B cell (primary cell): ENCODE results near the gene TOX2.

Source experiments
- EZH2 ChIP-seq: IDR thresholded peaks from 2 replicates; pipeline ENCODE4 v1.6.1; 2012; ENCODE audit warnings: borderline replicate concordance, low read depth, mild to moderate bottlenecking, moderate library complexity, low read length; ENCODE audit not compliant: insufficient read depth, poor library complexity, severe bottlenecking
- TF ChIP-seq, protein P1 (sequence below): fragments of 200-600 bp; IDR thresholded peaks from one replicate; pipeline ENCODE4 v1.8.0; 2022; ENCODE audit warnings: antibody characterized with exemption, mild to moderate bottlenecking

GRCh38 chr20:44002861-44003260, 88.2 kb downstream of the TOX2 start:
- TF ChIP-seq, protein P1, sequence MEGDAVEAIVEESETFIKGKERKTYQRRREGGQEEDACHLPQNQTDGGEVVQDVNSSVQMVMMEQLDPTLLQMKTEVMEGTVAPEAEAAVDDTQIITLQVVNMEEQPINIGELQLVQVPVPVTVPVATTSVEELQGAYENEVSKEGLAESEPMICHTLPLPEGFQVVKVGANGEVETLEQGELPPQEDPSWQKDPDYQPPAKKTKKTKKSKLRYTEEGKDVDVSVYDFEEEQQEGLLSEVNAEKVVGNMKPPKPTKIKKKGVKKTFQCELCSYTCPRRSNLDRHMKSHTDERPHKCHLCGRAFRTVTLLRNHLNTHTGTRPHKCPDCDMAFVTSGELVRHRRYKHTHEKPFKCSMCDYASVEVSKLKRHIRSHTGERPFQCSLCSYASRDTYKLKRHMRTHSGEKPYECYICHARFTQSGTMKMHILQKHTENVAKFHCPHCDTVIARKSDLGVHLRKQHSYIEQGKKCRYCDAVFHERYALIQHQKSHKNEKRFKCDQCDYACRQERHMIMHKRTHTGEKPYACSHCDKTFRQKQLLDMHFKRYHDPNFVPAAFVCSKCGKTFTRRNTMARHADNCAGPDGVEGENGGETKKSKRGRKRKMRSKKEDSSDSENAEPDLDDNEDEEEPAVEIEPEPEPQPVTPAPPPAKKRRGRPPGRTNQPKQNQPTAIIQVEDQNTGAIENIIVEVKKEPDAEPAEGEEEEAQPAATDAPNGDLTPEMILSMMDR = no peak
- no peak for TF ChIP-seq EZH2
